ENCODE measurements around the gene XYLT1.

The XYLT1 gene

DNA sequence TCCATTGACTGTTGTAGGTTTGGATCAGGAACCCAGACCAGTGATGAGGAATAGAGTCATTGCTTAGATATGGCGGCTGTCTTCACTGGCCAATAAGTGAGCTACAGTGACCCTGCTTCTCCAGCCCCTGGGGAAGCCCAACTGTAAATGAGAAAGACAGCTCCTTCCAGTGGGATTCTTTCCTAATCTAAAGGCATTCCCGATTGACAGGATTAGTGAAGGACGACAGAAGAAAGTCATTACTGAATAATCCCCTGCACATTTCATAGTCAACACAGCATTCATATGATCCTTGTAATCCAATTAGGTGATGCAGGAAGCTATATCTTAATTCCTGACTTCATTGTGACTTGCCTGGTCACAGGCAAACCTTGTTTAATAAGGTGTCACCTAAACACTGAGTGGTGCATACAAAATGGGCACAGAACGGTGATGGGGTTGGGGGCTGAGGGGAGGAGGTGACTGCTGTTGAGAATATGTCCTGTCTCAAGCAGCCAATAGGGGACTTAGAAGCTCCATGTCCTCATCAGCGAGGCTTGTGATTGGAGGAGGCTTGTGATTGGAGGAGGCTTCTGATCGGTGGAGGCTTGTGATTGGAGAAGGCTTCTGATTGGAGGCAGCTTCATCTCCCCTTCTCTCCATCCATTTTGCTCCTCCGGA lies 242.6 kb downstream of the XYLT1 start:
- DNase-seq (ENCODE audit: low read depth in 2 of 2): no peak

- no peak for DNase-seq (ENCODE audit: low read depth in 2 of 2)
These were observed 243.5 kb downstream of the XYLT1 start for GRCh38 chr16:17227278-17227677.

GRCh38 chr16:17225541-17225940 lies 245.2 kb downstream of the XYLT1 start:
- no peak for DNase-seq (ENCODE audit: low read depth in 2 of 2)

DNA sequence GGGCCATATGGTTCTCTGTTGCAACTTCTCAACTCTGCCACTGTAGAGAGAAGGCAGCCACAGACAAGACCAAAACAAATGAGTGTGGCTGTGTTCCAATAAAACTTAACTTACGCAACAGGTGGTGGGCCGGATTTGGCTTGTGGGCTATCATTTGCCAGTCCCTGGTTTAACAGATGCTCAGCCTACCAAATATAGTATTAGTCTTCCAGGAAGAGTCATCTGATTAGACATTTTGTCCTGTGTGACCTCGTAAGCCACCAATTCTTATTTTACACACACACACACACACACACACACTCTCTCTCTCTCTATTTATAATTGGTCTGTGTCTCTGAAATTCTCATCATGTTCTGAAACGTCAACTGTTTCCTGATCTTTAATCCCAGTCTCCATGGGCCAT lies 245.9 kb downstream of the XYLT1 start:
- DNase-seq (ENCODE audit: low read depth in 2 of 2): no peak

GRCh38 chr16:17224350-17224749 lies 246.4 kb downstream of the XYLT1 start:
- DNase-seq (ENCODE audit: low read depth in 2 of 2): no peak

GRCh38 chr16:17223576-17223975 lies 247.2 kb downstream of the XYLT1 start:
- DNase-seq (ENCODE audit: low read depth in 2 of 2): no peak

DNA sequence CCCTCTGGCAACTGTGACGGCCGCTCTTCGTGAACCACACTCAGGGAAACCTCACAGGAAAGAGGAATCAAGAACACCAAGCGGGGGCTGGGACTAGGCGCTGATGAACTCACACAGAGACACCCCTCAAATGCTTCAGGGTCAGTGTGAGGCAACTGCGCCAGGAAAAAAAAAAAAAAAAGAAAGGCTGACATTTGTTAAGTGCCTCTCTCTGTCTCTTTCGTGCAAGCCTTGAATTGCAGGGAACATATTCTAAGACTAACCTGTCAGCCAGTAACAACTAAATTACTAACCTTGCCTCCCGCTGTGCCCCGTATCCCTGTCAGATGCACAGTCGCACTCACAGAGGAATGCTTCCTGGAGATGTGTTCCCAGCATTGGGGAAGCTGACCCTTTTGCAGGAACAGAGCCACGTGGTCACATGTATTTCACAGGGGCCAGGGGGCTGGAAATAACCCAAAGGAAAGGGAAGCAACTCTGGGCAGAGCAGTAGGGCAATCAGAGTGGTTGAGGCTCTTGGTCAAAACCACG lies 247.8 kb downstream of the XYLT1 start:
- DNase-seq (ENCODE audit: low read depth in 2 of 2): no peak

GRCh38 chr16:17219991-17220390 lies 250.8 kb downstream of the XYLT1 start:
- no peak for DNase-seq (ENCODE audit: low read depth in 2 of 2)

DNA sequence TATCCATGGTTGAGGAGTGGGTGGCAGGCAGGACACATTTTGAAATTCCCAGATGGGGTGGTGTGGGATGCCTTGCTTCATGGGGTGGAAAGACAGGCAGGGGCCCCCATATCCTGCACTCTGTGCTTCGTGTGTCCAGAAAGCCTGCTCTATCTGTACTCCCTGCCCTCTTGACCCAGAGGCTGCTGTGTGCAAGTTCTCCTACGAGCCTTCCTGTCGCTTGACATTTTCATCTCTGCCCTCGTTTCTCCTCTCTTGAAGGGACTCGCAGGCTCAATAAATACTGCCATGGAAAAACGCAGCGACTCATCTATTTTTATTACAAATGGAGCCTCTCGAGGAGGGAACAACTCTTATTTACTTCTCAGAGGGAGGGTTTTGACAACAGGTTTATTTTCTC lies 254.8 kb downstream of the XYLT1 start:
- no peak for DNase-seq (ENCODE audit: low read depth in 2 of 2)

DNA sequence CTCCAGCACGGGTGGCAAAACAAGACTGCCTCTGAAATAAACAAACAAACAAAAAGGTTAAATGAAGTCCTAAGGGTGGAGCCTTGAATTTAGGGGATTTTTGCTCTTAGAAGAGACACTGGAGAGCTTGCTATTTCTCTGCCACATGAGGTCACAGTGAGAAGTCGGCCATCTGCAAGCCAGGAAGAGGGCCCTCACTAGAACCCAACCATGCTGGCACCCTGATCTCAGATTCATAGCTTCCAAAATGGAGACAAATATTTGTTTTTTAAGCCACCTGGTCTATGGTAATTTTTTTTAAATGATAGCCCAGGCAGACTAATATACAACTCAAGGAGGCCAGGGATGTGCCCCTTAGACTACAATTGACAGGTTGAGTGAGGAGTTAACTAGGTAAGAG lies 255.5 kb downstream of the XYLT1 start:
- DNase-seq (ENCODE audit: low read depth in 2 of 2): no peak

DNA sequence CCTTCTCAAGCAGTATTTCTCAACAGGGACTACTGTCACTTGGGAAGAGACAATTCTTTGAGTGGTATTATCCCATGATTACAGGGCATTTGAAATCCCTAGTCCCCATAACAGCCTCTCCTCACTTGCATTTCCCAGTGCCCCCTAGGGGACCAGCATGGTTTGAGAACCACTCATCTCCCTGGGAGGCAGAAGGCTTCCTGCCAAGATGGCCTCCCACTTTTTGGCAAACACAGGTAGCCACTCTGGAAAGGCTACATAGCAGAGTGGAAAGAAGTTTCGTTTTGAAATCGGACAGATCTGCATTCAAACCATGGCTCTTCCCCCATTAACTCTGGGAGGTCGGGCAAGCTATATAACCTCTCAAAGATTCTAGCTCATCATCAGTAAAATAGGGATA lies 256.8 kb downstream of the XYLT1 start:
- no peak for DNase-seq (ENCODE audit: low read depth in 2 of 2)

DNA sequence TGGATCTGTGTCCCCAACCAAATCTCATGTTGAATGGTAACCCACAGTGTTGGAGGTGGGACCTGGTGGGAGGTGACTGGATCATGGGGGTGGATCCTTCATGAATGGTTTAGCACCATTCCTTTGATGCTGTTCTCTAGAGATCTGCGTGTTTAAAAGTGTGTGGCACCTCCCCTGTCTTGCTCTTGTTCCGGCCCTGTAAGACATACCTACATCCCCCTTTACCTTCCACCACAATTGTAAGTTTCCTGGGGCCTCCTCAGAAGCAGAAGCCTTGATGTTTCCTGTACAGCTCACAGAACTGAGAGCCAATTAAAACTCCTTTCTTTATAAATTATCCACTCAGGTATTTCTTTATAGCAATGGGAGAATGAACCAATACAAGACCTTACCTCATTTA lies 257.7 kb downstream of the XYLT1 start:
- no peak for DNase-seq (ENCODE audit: low read depth in 2 of 2)

DNA sequence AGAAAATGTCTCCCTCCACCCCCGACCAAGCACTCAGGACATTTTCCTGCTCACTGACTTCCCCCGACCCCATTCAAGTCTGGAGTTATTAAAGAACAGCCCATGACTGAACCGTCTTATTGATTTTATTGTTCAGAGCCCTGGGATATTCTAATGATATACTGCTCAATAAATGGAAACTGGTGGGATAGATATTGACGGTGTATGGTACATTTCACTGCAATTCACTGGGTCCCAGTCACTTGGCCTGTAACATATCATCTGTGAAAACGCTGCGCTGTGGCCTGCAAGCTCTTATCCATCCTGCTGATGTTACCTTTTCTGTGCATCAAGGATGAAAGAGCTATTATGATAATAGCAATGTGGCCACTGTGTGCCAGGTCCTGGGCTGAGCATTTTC lies 258.2 kb downstream of the XYLT1 start:
- no peak for DNase-seq (ENCODE audit: low read depth in 2 of 2)

GRCh38 chr16:17211797-17212196 lies 259.0 kb downstream of the XYLT1 start:
- no peak for DNase-seq (ENCODE audit: low read depth in 2 of 2)

- DNase-seq (ENCODE audit: low read depth in 2 of 2): no peak
These were observed 264.0 kb downstream of the XYLT1 start for GRCh38 chr16:17206712-17207111.

DNA sequence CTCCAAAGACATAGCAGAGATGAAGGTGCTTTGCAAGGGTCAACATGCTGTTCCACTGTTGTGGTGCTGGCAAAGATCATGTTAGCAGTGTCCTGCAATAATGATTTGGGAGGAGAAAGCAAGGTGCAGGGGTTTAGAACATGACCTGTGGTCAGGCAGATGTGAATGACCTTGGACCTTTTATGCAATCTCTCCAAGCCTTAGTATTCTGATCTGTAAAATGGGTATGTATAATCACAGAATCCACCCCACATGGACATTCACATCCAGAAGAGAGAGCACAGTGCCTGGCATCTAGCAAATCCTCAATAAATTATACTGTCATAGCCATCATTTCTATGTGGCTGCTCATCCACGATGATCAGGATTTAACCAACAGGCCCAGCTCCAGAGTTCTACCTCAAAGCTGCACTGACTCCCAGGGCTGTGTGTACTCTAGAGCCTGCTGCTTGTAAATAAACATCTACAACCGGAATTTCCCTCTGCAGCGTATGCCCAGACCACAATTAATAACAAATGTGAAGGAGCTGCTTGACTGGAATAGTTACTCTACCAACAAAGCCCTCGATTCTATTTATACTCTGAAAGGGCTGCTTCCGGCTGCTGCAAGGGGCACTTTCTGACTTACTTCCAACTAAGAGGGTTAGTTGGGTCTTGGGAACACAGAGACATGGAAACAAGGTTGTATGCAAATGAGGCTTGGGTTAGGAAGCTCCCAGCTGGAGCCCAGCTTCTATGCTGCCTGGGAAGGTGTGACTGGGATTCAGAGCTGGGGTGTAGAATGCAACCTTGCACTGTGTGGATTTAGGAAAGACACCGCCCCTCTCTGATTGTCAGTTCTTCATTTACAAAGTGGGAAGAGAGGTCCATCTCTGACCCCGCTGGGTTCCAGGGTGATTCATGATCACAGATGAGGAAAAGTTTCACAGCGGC lies 265.2 kb downstream of the XYLT1 start:
- no peak for DNase-seq (ENCODE audit: low read depth in 2 of 2)

DNA sequence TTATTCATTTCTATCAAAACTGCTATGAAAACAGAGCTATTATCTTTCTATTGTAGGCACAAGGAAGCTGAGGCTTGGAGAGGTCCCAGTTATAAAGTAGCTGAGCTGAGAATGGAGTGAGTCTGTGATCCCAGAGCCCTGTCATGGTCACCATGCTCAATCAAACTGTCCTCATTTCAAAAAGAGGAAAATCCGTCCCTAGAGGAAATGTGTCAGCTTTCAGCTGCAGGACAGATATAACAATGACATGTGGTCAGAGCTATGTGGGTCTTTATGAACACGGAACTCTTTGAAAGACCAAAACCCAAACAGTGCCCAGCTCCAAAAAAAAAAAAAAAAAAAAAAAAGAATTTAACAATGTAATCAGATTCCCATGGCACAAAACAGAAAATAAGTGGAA lies 266.1 kb downstream of the XYLT1 start:
- no peak for DNase-seq (ENCODE audit: low read depth in 2 of 2)

DNA sequence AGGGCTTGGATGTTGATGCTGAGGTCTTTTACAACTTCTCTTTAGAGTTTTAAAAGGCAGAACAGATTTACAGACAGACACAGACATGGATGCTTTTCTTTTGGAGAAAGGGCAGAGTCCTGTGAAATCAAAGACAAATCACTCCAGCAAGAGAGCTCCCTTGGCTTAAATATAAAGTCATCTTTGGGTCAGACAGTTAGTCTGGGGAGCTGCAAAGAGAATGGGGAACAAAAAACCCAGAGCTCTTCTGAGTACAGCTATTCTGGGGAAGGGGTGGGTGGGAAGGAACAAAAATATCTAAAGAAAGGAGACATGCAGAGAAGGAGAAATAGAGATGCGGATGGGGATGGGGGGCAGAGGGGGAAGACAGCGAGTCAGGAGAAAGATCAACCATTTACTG lies 266.6 kb downstream of the XYLT1 start:
- DNase-seq (ENCODE audit: low read depth in 2 of 2): no peak

GRCh38 chr16:17203424-17203823 lies 267.3 kb downstream of the XYLT1 start:
- DNase-seq (ENCODE audit: low read depth in 2 of 2): no peak

DNA sequence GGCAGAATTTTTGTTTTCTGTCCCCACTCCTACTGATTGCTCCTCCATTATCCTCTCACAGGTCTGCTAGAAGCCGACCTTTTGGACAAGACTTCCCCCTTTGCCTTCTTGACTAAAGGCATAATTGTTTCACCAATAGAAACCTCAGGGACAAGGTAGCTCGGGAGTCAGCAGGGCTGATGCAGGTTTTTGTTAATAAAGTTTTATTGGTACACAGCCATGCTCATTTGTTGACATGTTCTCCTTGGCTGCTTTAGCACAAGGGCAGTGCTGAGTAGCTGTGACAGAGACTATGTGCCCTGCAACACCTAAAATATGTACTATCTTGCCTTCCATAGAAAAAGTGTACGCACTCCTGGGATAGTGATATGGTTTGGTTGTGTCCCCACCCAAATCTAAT lies 271.6 kb downstream of the XYLT1 start:
- DNase-seq (ENCODE audit: low read depth in 2 of 2): no peak

GRCh38 chr16:17196526-17196925 lies 274.2 kb downstream of the XYLT1 start:
- DNase-seq (ENCODE audit: low read depth in 2 of 2): no peak

GRCh38 chr16:17194190-17194780 lies 276.5 kb downstream of the XYLT1 start:
- peak; percentile 27 to 28 for DNase-seq (ENCODE audit: low read depth in 2 of 2)

Measured in stimulated activated CD8-positive, alpha-beta memory T cell treated with anti-CD3 and anti-CD28 coated beads, Interleukin-7, amount 100 ng/mL, for 1 hour (primary cell).